ENCODE results near the gene PDZRN3.

Gene PDZRN3

DNA sequence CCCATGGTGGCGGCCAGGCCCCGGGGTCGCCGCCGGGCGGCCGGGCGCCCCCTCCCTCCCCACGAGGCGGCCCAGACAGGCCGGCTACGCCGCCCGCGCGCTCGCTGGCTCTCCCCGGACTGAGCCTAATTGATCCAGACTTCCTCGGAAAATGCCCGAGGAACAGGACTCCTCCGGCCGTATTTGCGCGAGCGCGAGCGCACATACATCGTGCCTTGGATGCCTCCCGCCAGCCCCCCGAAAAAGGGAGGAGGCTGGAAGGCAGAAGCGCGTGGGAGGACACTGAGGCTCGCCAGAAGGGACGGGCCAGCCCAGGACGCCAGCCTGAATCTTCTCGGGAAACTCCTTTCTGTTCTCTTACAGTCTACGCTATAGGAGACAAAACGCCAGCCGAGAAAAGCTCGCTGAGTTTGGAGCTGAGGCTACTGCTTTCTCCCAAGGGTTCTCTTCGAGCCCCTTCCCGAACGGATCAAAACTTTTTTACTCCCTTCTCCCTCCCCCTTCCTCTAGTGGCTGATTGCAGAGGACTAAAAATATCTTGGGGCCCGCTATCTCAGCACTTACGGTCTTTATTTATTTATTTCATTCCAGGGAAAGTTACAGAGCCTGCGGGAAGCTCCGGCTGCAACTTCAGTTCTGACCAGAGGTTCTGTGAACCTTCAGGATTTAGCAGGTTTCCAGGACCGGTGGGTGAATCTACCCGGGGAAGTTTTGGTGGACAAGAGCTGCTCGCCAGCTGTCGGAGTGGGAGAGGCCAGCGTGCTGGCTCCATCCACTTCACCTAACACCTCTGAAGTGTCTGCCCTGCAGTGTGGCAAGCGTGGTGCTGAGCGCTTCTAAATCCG lies at the start of gene PDZRN3:
Gene PDZRN3 (minus strand): TSS at position 121 of the 845 bp plus-strand sequence.
- DNase-seq (ENCODE audit: low read depth in 2 of 2): no peak

DNA sequence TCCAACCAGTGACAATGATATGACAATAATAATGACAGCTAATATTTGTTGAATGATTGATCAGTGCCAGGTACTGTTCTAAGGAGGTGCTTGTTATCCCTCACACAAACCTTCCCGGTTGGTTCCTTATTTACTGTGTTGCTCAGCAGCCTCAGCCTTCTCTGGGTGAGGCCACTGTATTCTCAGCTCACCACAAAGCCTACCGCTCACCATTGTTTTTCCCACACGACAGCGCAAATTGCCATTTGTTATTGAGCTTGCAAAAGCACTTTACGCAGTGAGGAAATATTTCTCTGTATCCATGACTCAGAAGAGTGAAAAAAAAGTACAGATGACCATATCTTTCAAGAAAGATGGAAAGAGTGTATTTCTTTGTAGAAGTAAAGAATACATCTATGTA lies 49.5 kb upstream of the PDZRN3 start:
- no peak for DNase-seq (ENCODE audit: low read depth in 2 of 2)

- DNase-seq (ENCODE audit: low read depth in 2 of 2): no peak
These were observed 44.5 kb upstream of the PDZRN3 start for GRCh38 chr3:73669260-73669659.

DNA sequence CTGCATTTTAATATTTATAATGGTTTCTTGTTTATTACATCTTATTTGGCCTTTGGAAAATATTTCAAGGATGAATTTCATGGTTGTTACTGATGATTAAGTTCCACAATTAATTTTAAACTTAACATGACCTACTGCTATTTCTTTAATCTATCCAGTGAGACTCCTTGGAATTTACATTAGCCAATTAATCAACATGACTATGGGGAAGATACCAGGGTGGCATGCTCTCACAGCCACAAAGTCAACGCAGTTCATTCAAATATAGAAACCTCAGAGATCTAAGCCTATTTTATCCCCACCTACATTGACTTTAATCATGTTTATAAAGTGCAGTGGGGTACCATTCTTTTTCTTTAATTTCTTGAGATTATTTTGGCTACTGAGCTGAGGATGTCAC lies 43.6 kb upstream of the PDZRN3 start:
- DNase-seq (ENCODE audit: low read depth in 2 of 2): no peak

DNA sequence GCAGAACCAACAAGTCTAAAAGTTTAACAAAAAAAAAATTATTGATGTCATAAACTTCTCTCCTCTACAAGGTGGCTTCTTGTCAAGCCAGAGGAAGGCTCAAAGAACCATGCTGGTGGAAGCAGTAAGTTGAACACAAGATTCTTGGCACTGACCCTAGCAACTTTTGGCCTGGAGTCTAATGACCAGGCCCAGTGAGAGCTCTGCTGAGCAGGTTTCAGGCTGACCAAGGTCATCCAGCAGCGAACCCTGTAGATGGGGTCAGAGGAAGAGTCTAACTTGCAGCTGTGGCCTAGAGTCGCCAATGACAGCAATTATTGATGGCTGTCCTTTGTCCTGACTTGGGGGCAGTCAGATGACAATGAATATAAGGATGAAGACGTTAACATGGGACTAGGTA lies 43.1 kb upstream of the PDZRN3 start:
- DNase-seq (ENCODE audit: low read depth in 2 of 2): no peak

GRCh38 chr3:73665286-73665685 lies 40.5 kb upstream of the PDZRN3 start:
- no peak for DNase-seq (ENCODE audit: low read depth in 2 of 2)

DNA sequence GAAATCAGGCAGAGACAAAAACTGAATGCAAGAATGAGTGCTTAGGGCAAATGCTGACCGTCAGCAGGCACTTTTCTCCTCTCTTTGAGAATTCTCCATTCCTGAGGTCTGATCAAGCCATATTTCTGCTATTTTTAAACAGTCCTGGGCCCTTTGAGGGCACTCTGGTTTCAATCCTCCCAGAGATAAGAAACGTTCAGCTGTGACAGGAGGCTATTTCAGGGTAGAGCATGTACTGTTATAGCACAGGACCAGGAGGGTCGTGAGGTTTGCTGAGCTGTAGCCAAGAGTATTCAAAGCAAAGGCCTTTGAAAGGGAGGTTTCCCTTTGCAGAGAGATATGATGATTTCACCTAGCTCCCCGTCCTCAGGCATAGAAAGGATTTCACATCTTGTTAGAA lies 39.6 kb upstream of the PDZRN3 start:
- no peak for DNase-seq (ENCODE audit: low read depth in 2 of 2)

- no peak for DNase-seq (ENCODE audit: low read depth in 2 of 2)
These were observed 38.8 kb upstream of the PDZRN3 start for GRCh38 chr3:73663495-73663894.

GRCh38 chr3:73661265-73661664 lies 36.5 kb upstream of the PDZRN3 start:
- no peak for DNase-seq (ENCODE audit: low read depth in 2 of 2)

DNA sequence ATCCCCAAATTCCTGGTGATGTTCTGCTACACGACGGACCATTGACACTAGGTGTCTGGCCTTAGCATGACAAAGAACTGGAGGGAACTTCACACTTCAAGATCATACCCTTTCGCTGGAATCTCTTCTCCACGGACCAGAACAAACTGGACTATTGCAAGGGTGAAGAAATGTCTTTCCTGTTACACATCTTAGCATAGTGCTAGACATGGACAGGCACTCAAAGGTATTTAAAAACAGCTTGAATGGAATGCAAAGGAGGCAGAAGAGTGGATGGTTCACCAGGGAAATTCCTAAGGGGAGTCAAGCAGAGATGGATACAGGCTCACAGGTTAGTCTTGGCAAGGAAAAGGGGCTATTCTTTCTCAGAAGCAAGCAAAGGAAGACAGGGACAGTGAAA lies 33.5 kb upstream of the PDZRN3 start:
- no peak for DNase-seq (ENCODE audit: low read depth in 2 of 2)

- no peak for DNase-seq (ENCODE audit: low read depth in 2 of 2)
These were observed 32.4 kb upstream of the PDZRN3 start for GRCh38 chr3:73657186-73657585.

- DNase-seq (ENCODE audit: low read depth in 2 of 2): no peak
These were observed 31.6 kb upstream of the PDZRN3 start for GRCh38 chr3:73656241-73656890.

DNA sequence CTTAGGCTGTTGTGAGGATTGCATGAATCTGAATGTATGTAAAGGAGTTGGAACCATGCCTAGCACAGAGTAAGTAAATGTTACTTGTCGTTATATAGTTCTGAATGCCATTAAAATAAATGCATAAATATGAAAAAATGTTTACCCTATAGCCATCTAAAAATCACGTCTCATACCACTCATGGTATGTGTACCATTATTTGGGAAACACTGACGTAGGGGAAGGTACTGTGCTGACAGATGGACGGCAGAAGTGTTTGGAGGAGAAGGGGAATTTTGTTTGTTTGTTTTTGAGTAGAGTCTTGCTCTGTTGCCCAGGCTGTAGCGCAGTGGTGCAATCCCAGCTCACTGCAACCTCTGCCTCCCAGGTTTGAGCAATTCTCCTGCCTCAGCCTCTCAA lies 30.5 kb upstream of the PDZRN3 start:
- DNase-seq (ENCODE audit: low read depth in 2 of 2): no peak

- DNase-seq (ENCODE audit: low read depth in 2 of 2): no peak
These were observed 29.1 kb upstream of the PDZRN3 start for GRCh38 chr3:73653877-73654276.

GRCh38 chr3:73653351-73653750 lies 28.6 kb upstream of the PDZRN3 start:
- no peak for DNase-seq (ENCODE audit: low read depth in 2 of 2)

DNA sequence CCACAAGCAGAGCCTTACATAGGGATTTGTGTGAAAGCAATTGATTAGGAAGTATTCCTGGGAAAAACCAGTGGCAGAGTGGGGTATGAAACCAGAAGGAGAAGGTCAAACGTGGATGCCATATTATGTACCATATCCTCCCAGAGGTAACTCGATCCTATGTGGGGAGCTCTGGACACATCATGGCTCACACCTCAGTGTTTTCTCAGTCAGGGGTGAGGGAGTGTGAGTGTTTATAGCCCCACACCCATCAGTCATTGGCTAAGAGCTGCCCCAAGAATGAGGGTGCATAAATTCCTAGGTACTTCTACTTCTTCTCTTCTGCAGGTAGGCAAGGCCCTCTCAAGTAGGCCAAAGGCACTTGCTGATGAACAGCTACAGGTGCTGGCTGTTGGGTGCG lies 28.2 kb upstream of the PDZRN3 start:
- DNase-seq (ENCODE audit: low read depth in 2 of 2): no peak

- DNase-seq (ENCODE audit: low read depth in 2 of 2): no peak
These were observed 12.3 kb upstream of the PDZRN3 start for GRCh38 chr3:73637042-73637441.

- DNase-seq (ENCODE audit: low read depth in 2 of 2): no peak
These were observed 10.5 kb upstream of the PDZRN3 start for GRCh38 chr3:73635254-73635653.

- DNase-seq (ENCODE audit: low read depth in 2 of 2): no peak
These were observed 9.2 kb upstream of the PDZRN3 start for GRCh38 chr3:73633916-73634344.

DNA sequence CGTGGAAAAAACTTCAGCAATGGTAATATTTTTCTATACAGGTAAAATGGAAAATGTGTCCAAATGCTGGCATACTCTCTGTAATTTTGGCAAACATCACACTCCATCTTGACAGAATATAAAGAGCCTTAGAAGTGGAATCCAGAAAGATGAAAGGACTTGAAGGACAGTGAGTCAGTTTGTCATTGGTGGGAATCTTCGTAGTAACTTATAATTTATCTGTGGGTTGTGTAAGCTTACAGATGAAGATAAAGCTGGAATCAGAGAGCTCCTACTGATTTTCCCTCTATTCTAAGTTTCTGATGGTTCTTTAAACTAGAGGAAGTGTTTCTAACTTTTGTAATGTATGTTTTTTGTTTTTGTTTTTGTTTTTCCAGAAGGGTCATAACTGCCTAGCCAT lies 8.7 kb upstream of the PDZRN3 start:
- no peak for DNase-seq (ENCODE audit: low read depth in 2 of 2)

GRCh38 chr3:73626106-73626505 lies 1.4 kb upstream of the PDZRN3 start:
- no peak for DNase-seq (ENCODE audit: low read depth in 2 of 2)

DNA sequence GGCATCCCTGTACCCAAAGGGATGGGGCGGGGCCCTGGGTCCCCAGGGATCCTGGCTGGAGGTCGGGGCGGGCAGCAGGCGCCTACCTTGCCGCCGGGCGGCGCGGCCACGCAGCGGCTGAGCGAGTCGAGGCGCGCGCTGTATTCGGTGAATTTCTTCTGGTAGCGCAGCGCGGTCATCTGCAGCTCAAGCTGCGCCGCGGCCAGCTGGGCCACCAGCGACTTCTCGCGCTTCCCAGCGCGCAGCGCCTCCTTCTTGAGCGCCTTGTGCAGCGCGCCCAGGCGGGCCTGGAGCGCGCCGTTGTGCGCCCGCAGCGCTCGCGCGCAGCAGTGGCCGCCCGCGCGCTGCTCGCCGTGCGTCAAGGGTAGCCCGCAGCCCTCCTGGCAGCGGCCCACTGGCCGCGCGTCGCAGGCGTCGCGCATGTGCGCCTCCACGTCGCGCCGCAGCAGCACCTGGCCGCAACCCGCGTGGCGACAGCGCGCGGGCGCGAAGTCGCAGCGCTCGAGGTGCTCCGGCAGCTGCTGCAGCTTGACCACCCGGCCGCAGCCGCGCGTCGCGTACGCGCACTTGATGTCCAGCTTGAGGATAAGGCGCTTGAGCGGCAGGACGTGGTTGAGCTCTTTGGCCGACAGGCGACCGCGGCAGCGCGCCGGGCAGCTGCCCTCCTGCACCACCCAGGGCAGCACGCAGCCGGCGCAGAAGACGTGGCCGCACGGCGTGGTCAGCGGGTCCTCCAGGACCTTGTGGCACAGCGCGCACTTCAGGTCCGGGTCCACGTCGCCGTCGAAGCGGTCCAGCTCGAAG lies 522 bp downstream of the PDZRN3 start:
- no peak for DNase-seq (ENCODE audit: low read depth in 2 of 2)

- no peak for DNase-seq (ENCODE audit: low read depth in 2 of 2)
These were observed 1.4 kb downstream of the PDZRN3 start for GRCh38 chr3:73623346-73623745.
